GM18505 (cell line): ENCODE data around the gene MIB1.

Experiments
- ATAC-seq: cut with Tn5 transposase; IDR thresholded peaks from one replicate; pipeline ENCODE4 v1.9.1; 2021; ENCODE audit not compliant: unreplicated experiment
- POLR2A ChIP-seq: IDR thresholded peaks from 4 replicates; pipeline ENCODE4 v1.6.1; 2011; ENCODE audit warnings: borderline replicate concordance; ENCODE audit not compliant: insufficient read depth, insufficient read length; ENCODE audit errors: extremely low read depth

MIB1 gene

GRCh38 chr18:21851327-21851961 is 110.9 kb downstream of the MIB1 start:
- TF ChIP-seq POLR2A: no peak
- ATAC-seq: no peak

GRCh38 chr18:21853016-21853415 is 112.4 kb downstream of the MIB1 start:
- no peak for TF ChIP-seq POLR2A
- ATAC-seq: peak; percentile 84

GRCh38 chr18:21853775-21854552 is 113.4 kb downstream of the MIB1 start:
- TF ChIP-seq POLR2A: no peak
- ATAC-seq: no peak

- no peak for ATAC-seq
- TF ChIP-seq POLR2A: no peak
Observed at GRCh38 chr18:21855432-21855831, 114.8 kb downstream of the MIB1 start.

- TF ChIP-seq POLR2A: no peak
- ATAC-seq: peak; percentile 48
Observed at GRCh38 chr18:21857871-21858270, 117.3 kb downstream of the MIB1 start.

- TF ChIP-seq POLR2A: no peak
- ATAC-seq: no peak
Observed at GRCh38 chr18:21858544-21858943, 118.0 kb downstream of the MIB1 start.

- ATAC-seq: no peak
- no peak for TF ChIP-seq POLR2A
Observed at GRCh38 chr18:21864386-21864785, 123.8 kb downstream of the MIB1 start.

- no peak for TF ChIP-seq POLR2A
- no peak for ATAC-seq
Observed at GRCh38 chr18:21865043-21865442, 124.5 kb downstream of the MIB1 start.

- TF ChIP-seq POLR2A: no peak
- ATAC-seq: no peak
Observed at GRCh38 chr18:21868770-21869169, 128.2 kb downstream of the MIB1 start.

GRCh38 chr18:21889570-21889969 is 149.0 kb downstream of the MIB1 start:
- TF ChIP-seq POLR2A: no peak
- no peak for ATAC-seq

GRCh38 chr18:21894619-21895367 is 154.2 kb downstream of the MIB1 start:
- no peak for TF ChIP-seq POLR2A
- no peak for ATAC-seq

- no peak for ATAC-seq
- TF ChIP-seq POLR2A: no peak
Observed at GRCh38 chr18:21896732-21897336, 156.2 kb downstream of the MIB1 start.

- TF ChIP-seq POLR2A: no peak
- peak; percentile 64 for ATAC-seq
Observed at GRCh38 chr18:21897811-21898210, 157.2 kb downstream of the MIB1 start.
